Lower lobe of right lung (tissue), 2 donors: ENCODE data around the gene RASL11A. TPM values are rescaled to one million over a fixed set of nuclear protein-coding genes. Genes with fewer than 3 reads are reported as not detected.

Source experiments
- ATAC-seq, 2 donors: fragments of 200-7000 bp; cut with Tn5 transposase; one replicate each; pipeline ENCODE4 v1.9.1; 2020 to 2022; ENCODE audit warnings: mild to moderate bottlenecking in 2 of 2, moderate library complexity in 2 of 2
- DNase-seq: peaks from one replicate; pipeline ENCODE4 v3.0.0-alpha.2; 2020
- H3K27ac ChIP-seq: fragments of 200-600 bp; one replicate; pipeline ENCODE4 v1.8.0; 2022
- H3K27me3 ChIP-seq: fragments of 200-600 bp; one replicate; pipeline ENCODE4 v1.8.0; 2022; ENCODE audit warnings: low read depth
- H3K36me3 ChIP-seq: fragments of 200-600 bp; one replicate; pipeline ENCODE4 v1.8.0; 2022; ENCODE audit warnings: mild to moderate bottlenecking
- H3K4me1 ChIP-seq: fragments of 200-600 bp; one replicate; pipeline ENCODE4 v1.8.0; 2022
- H3K4me3 ChIP-seq: fragments of 200-600 bp; one replicate; pipeline ENCODE4 v1.8.0; 2022; ENCODE audit warnings: mild to moderate bottlenecking
- H3K9me3 ChIP-seq: fragments of 200-600 bp; one replicate; pipeline ENCODE4 v1.8.0; 2022
- intact Hi-C: fragments of 100-400 bp; cut with DNase I; formaldehyde crosslinking; loops from one replicate; pipeline ENCODE4 v1.11.0; 2022
- total RNA-seq: library from RNA; stranded (reverse); fragmentation: NEBNext Ultra II Directional; extraction: Animal tissue kit (Norgen Biotek cat#: 25700); gene quantifications from one replicate; pipeline ENCODE4 v1.2.1, GENCODE V29; 2021
- TF ChIP-seq, protein P1 (sequence below): fragments of 200-600 bp; IDR thresholded peaks from one replicate; pipeline ENCODE4 v1.8.0; 2022; ENCODE audit warnings: antibody characterized with exemption, mild to moderate bottlenecking
- donor health status: DM: no; HTN: yes; CAD: no; lungs with severe emphysema.

The RASL11A gene
- total RNA-seq, 1 donor from 2014 or later = 20.6 TPM

DNA sequence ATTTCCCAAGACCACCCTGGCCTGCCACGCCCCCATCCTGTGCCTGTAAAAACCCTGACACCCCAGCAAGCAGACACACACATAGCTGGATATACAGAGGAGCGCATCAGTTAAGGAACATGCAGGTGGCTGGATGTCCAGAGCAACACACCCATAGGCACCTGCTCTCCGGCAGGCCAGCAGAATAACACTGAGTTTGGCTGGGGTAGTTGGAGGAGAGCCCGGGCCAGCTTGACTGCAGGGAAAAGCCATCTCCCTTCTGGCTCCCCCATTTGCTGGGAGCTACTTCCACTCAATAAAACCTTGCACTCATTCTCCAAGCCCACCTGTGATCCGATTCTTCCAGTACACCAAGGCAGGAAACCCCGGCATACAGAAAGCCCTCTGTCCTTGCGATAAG is 8.9 kb downstream of the RASL11A start:
- Histone ChIP-seq H3K27me3 (no peaks in the 10 kb centered on the region), H3K4me3 (no peak overlapping the region), H3K9me3 (no peaks in the 10 kb centered on the region), H3K36me3 (no peaks in the 10 kb centered on the region), H3K27ac (no peak overlapping the region), H3K4me1 (no peaks in the 10 kb centered on the region)
- intact Hi-C loops = no loop called here
- ATAC-seq (no peak), DNase-seq (no peak)
- TF ChIP-seq, protein P1, sequence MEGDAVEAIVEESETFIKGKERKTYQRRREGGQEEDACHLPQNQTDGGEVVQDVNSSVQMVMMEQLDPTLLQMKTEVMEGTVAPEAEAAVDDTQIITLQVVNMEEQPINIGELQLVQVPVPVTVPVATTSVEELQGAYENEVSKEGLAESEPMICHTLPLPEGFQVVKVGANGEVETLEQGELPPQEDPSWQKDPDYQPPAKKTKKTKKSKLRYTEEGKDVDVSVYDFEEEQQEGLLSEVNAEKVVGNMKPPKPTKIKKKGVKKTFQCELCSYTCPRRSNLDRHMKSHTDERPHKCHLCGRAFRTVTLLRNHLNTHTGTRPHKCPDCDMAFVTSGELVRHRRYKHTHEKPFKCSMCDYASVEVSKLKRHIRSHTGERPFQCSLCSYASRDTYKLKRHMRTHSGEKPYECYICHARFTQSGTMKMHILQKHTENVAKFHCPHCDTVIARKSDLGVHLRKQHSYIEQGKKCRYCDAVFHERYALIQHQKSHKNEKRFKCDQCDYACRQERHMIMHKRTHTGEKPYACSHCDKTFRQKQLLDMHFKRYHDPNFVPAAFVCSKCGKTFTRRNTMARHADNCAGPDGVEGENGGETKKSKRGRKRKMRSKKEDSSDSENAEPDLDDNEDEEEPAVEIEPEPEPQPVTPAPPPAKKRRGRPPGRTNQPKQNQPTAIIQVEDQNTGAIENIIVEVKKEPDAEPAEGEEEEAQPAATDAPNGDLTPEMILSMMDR = no peak

GRCh38 chr13:27280009-27280656 is 9.5 kb downstream of the RASL11A start:
- Histone ChIP-seq H3K27me3 (no peaks in the 10 kb centered on the region), H3K4me1 (no peaks in the 10 kb centered on the region), H3K4me3 (no peak overlapping the region), H3K9me3 (no peaks in the 10 kb centered on the region), H3K27ac (no peak overlapping the region), H3K36me3 (no peaks in the 10 kb centered on the region)
- no peak for ATAC-seq
- intact Hi-C loops = no loop called here
- no peak for DNase-seq
- TF ChIP-seq, protein P1 = no peak

DNA sequence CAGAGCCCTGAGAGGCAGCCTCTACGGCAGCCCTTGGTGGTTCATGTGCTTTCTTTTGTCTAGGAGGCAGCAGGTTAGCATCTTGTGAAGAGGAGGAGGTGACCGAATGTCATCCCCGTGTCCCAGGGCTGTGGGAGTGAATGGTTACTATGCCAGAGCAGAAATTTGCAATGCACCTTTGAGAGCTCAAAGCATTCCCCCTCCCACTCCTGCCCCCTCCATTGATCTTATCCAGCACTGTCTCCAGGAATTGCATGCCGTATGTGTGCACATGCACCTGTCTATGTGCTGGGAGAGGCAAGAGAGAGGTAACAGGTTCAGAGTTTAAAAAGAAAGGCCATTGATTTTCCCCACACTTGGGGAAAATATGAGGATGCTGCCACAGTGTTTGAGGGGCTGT is 10.2 kb downstream of the RASL11A start:
- Histone ChIP-seq H3K27ac (no peak overlapping the region), H3K9me3 (no peaks in the 10 kb centered on the region), H3K4me1 (no peaks in the 10 kb centered on the region), H3K36me3 (no peaks in the 10 kb centered on the region), H3K27me3 (no peaks in the 10 kb centered on the region), H3K4me3 (no peak overlapping the region)
- TF ChIP-seq, protein P1 = no peak
- intact Hi-C loops = no loop called here
- DNase-seq (no peak), ATAC-seq (no peak)

DNA sequence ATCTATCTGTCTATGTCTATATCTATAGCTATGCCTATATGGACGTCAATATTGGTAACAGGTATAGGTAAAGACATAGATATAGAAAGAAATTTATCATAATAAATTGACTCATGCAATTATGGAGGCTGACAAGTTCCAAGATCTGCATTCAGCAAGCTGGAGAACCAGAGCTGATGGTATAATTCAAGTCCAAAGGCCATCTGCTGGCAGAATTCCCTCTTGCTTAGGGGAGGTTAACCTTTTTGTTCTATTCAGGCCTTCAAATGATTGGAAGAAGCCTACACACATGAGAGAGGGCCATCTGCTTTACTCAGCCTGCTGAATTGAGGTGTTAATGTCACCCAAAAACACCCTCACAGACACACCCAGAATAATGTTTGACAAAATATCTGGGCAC is 10.8 kb downstream of the RASL11A start:
- ATAC-seq (no peak), DNase-seq (no peak)
- Histone ChIP-seq H3K27ac (no peak overlapping the region), H3K27me3 (no peaks in the 10 kb centered on the region), H3K36me3 (no peaks in the 10 kb centered on the region), H3K4me1 (no peaks in the 10 kb centered on the region), H3K4me3 (no peak overlapping the region), H3K9me3 (no peaks in the 10 kb centered on the region)
- intact Hi-C loops = no loop called here
- TF ChIP-seq, protein P1 = no peak

DNA sequence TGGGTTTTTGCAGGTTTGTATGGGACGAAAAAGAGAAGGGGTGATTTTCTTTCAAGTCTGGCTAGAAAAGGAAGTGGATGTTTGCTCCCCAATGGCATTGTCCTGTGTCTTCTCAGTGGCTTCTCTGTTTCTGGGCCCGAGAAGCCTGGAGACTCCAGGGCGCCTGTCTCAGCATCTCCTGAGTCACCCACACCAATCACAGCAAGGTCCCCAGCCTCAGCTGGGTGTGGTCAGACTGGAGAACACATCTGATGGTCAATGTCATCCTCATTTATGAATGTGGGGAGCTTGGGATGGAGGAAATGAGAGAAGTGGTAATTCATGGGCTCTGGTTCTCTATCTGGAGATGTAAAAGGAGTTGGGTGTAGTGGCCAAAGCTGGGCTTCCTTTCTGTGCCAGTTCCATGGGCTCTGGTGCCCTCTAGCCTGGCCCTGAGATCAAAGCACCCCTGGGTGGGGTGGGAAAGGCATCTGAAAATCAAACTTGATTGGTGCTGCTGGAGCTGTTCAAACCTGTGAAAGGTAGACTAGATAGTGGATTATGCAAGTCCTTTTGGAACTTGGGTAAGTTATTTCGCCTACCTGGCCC is 13.4 kb downstream of the RASL11A start:
- H3K4me3 ChIP-seq = no peak overlapping the region
- ATAC-seq (peak; percentile 76 to 88), DNase-seq (no peak)
- TF ChIP-seq, protein P1 = peak; percentile 53
- no peaks in the 10 kb centered on the region for H3K36me3 ChIP-seq
- no peaks in the 10 kb centered on the region for H3K9me3 ChIP-seq
- no peaks in the 10 kb centered on the region for H3K27me3 ChIP-seq
- intact Hi-C loops = no loop called here
- no peak overlapping the region for H3K27ac ChIP-seq
- no peaks in the 10 kb centered on the region for H3K4me1 ChIP-seq
